PC-3 (cell line): ENCODE data around the gene OGT. TPM values are rescaled to one million over a fixed set of nuclear protein-coding genes. Genes with fewer than 3 reads are reported as not detected.

Experiments used
- ATAC-seq: fragments of 200-7000 bp; cut with Tn5 transposase; 2 replicates; pipeline ENCODE4 v1.9.1; 2020; ENCODE audit warnings: mild to moderate bottlenecking, moderate library complexity
- BruUV-seq: library from RNA; stranded (reverse); fragments of 400-500 nt; replicated peaks from 2 replicates; lab custom pipeline; 2021; lab: Mats Ljungman, UMichigan
- CTCF ChIA-PET: fragments of 300-600 bp; sonication (Branson Sonifier 250); formaldehyde crosslinking; loops from one replicate; lab custom pipeline; 2022; ENCODE audit warnings: antibody characterized with exemption; lab: Charles Lee
- POLR2A ChIA-PET: fragments of 300-600 bp; sonication (Branson Sonifier 250); formaldehyde crosslinking; loops from one replicate; lab custom pipeline; 2022; ENCODE audit warnings: antibody characterized with exemption; ENCODE audit not compliant: unreplicated experiment; lab: Charles Lee
- DNase-seq: peaks from one replicate; pipeline ENCODE4 v3.0.0-alpha.2; 2015
- H2AFZ ChIP-seq: fragments of 300-600 bp; sonication (generic); 2 replicates; pipeline ENCODE4 v1.6.0; 2016; ENCODE audit warnings: antibody characterized with exemption, low read length
- H3F3A ChIP-seq: fragments of 300-600 bp; sonication (generic); one replicate; pipeline ENCODE4 v1.6.0; 2017; ENCODE audit warnings: antibody characterized with exemption, low read length, control low read depth, mild to moderate bottlenecking; ENCODE audit not compliant: unreplicated experiment
- H3K27ac ChIP-seq: fragments of 300-600 bp; sonication (generic); 2 replicates; pipeline ENCODE4 v1.5.1; 2016; ENCODE audit warnings: mild to moderate bottlenecking, low read length
- H3K27me3 ChIP-seq: fragments of 300-600 bp; sonication (generic); 2 replicates; pipeline ENCODE4 v1.6.1; 2016; ENCODE audit warnings: low read length, mixed read lengths
- H3K36me3 ChIP-seq: fragments of 300-600 bp; sonication (generic); 2 replicates; pipeline ENCODE4 v1.6.1; 2016; ENCODE audit warnings: low read depth, mixed run types, low read length, mixed read lengths
- H3K4me1 ChIP-seq: fragments of 300-600 bp; sonication (generic); 2 replicates; pipeline ENCODE4 v1.5.1; 2016; ENCODE audit warnings: low read length; ENCODE audit not compliant: insufficient read depth
- H3K4me2 ChIP-seq: fragments of 300-600 bp; sonication (generic); 2 replicates; pipeline ENCODE4 v1.6.0; 2016; ENCODE audit warnings: low read length
- H3K4me3 ChIP-seq: fragments of 300-600 bp; sonication (generic); 2 replicates; pipeline ENCODE4 v1.5.1; 2016; ENCODE audit warnings: mild to moderate bottlenecking, low read length, mixed read lengths
- H3K79me2 ChIP-seq: fragments of 300-600 bp; sonication (generic); 2 replicates; pipeline ENCODE4 v1.6.1; 2017; ENCODE audit warnings: low read length, mixed read lengths
- H3K9ac ChIP-seq: fragments of 300-600 bp; sonication (generic); 2 replicates; pipeline ENCODE4 v1.6.0; 2016; ENCODE audit warnings: mild to moderate bottlenecking, low read length
- H3K9me2 ChIP-seq: fragments of 300-600 bp; sonication (generic); replicated peaks from 2 replicates; pipeline ENCODE4 v1.6.1; 2016; ENCODE audit warnings: mixed run types, low read length, mixed read lengths
- H3K9me3 ChIP-seq: fragments of 300-600 bp; sonication (generic); 2 replicates; pipeline ENCODE4 v1.6.1; 2016; ENCODE audit warnings: low read length, mixed read lengths
- H4K20me1 ChIP-seq: fragments of 300-600 bp; sonication (generic); 2 replicates; pipeline ENCODE4 v1.6.1; 2016; ENCODE audit warnings: low read length, mixed read lengths
- EZH2 ChIP-seq: fragments of 300-600 bp; sonication (generic); IDR thresholded peaks from one replicate; pipeline ENCODE4 v1.6.1; 2017; ENCODE audit warnings: antibody characterized with exemption, mild to moderate bottlenecking, low read length; ENCODE audit not compliant: unreplicated experiment
- EZH2phosphoT487 ChIP-seq: fragments of 300-600 bp; sonication (generic); IDR thresholded peaks from 2 replicates; pipeline ENCODE4 v1.6.1; 2018; ENCODE audit warnings: mild to moderate bottlenecking, antibody characterized with exemption, low read length, borderline replicate concordance
- intact Hi-C: fragments of 100-400 bp; cut with micrococcal nuclease; formaldehyde crosslinking; loops from 2 replicates; pipeline ENCODE4 v1.9.0; 2023
- total RNA-seq: library from RNA; depleted of rRNA; stranded (reverse); fragments of >200 nt; gene quantifications from 2 replicates; pipeline ENCODE4 v1.2.3, GENCODE V29; 2014
- TF ChIP-seq, protein P1 (sequence below): fragments of 300-600 bp; sonication (generic); conservative IDR thresholded peaks from 2 replicates; pipeline ENCODE4 v1.5.1; 2017; ENCODE audit warnings: antibody characterized with exemption, low read depth, mild to moderate bottlenecking, low read length

Gene OGT
- total RNA-seq, 1 experiment from 2014 or later: 99.8 TPM

DNA sequence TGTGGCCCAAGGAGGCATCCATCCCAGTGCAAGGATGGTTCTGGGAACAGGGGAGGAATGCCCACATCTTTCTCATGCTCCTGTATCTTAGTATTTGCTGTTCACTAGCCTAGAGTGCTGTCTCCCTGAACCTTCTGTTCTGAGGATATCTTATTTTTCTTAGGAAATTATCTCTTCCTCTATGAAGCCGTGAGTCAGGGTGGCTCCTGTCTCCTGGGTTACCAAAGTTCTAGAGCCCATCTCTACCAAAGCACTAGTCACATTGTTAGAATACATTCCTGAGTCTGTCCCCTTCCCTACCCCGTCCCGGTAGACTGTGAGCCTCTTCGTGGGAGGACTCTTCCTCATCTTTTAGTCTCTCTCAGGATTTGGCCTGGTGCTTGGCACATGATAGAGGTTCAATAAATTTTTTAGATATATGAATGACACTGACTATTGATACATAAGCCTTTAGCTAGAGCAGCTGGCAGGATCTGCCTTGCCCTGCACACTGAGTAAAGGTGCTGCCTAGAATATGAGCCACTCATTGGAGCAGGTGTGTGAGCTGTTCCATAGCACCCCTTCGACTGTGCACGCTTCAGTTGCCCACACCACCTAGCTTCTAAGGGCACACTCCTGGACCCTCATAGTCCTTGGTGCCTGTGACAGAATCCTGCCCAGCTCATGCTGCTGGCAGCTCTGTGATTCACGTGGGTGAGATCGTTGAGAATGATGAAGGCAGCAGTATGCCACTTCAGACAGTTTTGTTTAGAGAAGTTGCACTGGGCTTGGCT, 72.1 kb downstream of the OGT start:
- no peaks in the 10 kb centered on the region for H3K9me3 ChIP-seq
- H3K4me1 ChIP-seq: no peaks in the 10 kb centered on the region
- no peaks in the 10 kb centered on the region for H3K27me3 ChIP-seq
- peak overlapping the region; percentile 70 for H3K9ac ChIP-seq
- peak overlapping the region; percentile 77 for H3K27ac ChIP-seq
- intact Hi-C loops: no loop called here
- no peak overlapping the region for H2AFZ ChIP-seq
- POLR2A ChIA-PET: no interaction called here
- BruUV-seq: no TSS peak
- TF ChIP-seq, protein P1, sequence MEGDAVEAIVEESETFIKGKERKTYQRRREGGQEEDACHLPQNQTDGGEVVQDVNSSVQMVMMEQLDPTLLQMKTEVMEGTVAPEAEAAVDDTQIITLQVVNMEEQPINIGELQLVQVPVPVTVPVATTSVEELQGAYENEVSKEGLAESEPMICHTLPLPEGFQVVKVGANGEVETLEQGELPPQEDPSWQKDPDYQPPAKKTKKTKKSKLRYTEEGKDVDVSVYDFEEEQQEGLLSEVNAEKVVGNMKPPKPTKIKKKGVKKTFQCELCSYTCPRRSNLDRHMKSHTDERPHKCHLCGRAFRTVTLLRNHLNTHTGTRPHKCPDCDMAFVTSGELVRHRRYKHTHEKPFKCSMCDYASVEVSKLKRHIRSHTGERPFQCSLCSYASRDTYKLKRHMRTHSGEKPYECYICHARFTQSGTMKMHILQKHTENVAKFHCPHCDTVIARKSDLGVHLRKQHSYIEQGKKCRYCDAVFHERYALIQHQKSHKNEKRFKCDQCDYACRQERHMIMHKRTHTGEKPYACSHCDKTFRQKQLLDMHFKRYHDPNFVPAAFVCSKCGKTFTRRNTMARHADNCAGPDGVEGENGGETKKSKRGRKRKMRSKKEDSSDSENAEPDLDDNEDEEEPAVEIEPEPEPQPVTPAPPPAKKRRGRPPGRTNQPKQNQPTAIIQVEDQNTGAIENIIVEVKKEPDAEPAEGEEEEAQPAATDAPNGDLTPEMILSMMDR: no peak
- TF ChIP-seq EZH2phosphoT487 (no peak), EZH2 (no peak)
- no peaks in the 10 kb centered on the region for H3F3A ChIP-seq
- DNase-seq (no peak), ATAC-seq (no peak)
- no peak overlapping the region for H3K4me3 ChIP-seq
- H3K36me3 ChIP-seq: peaks cover 22% of the 10 kb centered on the region
- no peaks in the 10 kb centered on the region for H4K20me1 ChIP-seq
- H3K4me2 ChIP-seq: no peak overlapping the region
- H3K9me2 ChIP-seq: no peaks in the 10 kb centered on the region
- no peaks in the 10 kb centered on the region for H3K79me2 ChIP-seq
- CTCF ChIA-PET: interaction anchor here (0.6 kb wide), 1 partner anchor 565 kb away, joined by 3 read pairs; no protein-coding TSS in a partner anchor

DNA sequence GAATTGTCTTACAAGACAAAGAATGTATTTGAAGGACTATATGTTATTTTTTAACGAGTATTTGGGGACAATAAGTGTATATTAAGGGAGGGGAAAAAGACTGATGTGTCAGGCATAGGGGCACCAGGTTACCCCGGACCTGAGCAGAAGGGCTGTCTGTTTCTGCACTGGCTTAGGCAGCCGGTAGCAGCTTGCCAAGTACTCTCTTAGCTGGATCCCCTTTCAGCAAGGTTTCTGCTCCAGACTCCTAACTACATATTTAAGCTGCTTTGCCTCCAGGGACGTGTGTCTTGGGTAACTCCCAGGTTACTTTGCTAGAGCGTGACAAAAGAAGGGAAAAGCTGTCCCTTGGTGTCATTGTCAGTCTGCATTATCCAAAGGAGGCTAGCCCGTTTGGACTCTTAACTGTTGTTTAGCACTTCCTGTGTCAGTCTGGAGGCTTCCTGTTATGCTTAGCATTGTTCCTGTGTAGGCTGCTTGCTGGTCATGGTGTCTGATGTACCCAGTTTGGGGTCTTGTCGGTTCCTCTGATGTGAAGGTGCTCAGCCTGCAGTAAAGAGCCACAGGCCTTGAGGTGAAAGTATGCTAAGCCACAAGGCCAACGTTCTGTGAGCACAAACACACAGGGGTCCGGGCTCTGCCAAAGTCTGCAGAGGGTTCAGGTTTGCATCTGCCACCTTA, 73.8 kb downstream of the OGT start:
- Histone ChIP-seq H3K27ac (no peak overlapping the region), H3K9ac (no peak overlapping the region), H3K9me3 (no peaks in the 10 kb centered on the region), H3K4me1 (no peaks in the 10 kb centered on the region), H3K79me2 (no peaks in the 10 kb centered on the region), H3K4me3 (no peak overlapping the region), H4K20me1 (no peaks in the 10 kb centered on the region), H3K4me2 (no peak overlapping the region), H3K27me3 (no peaks in the 10 kb centered on the region), H3K36me3 (peaks cover 22% of the 10 kb centered on the region), H3K9me2 (no peaks in the 10 kb centered on the region), H3F3A (no peaks in the 10 kb centered on the region), H2AFZ (no peak overlapping the region)
- intact Hi-C loops: no loop called here
- ATAC-seq (no peak), DNase-seq (no peak)
- ChIA-PET CTCF (no interaction called here), POLR2A (no interaction called here)
- no peak for TF ChIP-seq EZH2
- BruUV-seq: no TSS peak

GRCh38 chrX:71607488-71607887, 74.6 kb downstream of the OGT start:
- no peak for TF ChIP-seq EZH2
- no peak for TF ChIP-seq EZH2phosphoT487
- TF ChIP-seq, protein P1: no peak
- no peak overlapping the region for H3K4me2 ChIP-seq
- no peaks in the 10 kb centered on the region for H3K79me2 ChIP-seq
- H4K20me1 ChIP-seq: no peaks in the 10 kb centered on the region
- ATAC-seq (no peak), DNase-seq (no peak)
- BruUV-seq: no TSS peak
- ChIA-PET CTCF (no interaction called here), POLR2A (no interaction called here)
- H3K9me3 ChIP-seq: no peaks in the 10 kb centered on the region
- no peak overlapping the region for H3K9ac ChIP-seq
- no peaks in the 10 kb centered on the region for H3K9me2 ChIP-seq
- H3K4me1 ChIP-seq: no peaks in the 10 kb centered on the region
- intact Hi-C loops: no loop called here
- H3K4me3 ChIP-seq: no peak overlapping the region
- peaks cover 19% of the 10 kb centered on the region for H3K36me3 ChIP-seq
- H3K27ac ChIP-seq: no peak overlapping the region
- no peaks in the 10 kb centered on the region for H3F3A ChIP-seq
- no peak overlapping the region for H2AFZ ChIP-seq
- no peaks in the 10 kb centered on the region for H3K27me3 ChIP-seq
